Measurements from ENCODE around the gene TMEM256. TPM values are rescaled to one million over a fixed set of nuclear protein-coding genes. Genes with fewer than 3 reads are reported as not detected.
A peak's percentile ranks its signal among the peaks of the same experiment; 100 is the strongest.

Gene TMEM256
- total and polyA plus RNA-seq, 2 of the 8 experiments (the other 6 are each of a cell fraction or from before 2014, with no cell fraction given), result 97.0 to 350 TPM

- no peak within 1 kb of the TSS for H2BK120ac ChIP-seq (replicated peaks; ENCODE audit: low read depth, low read length)
- POLR2A ChIA-PET (ENCODE audit: partially characterized antibody), result interaction anchor here (0.8 to 2.6 kb wide), 3 partner anchors 8 to 58 kb away, joined by 3 to 13 read pairs (median 3); partner anchors contain the start of genes POLR2A and TMEM102
- no peaks in the 10 kb centered on the region for H3K36me3 ChIP-seq (ENCODE audit: control insufficient read depth in 2 of 4, insufficient read depth in 4 of 4, low read length in 3 of 4)
- H4K5ac ChIP-seq (ENCODE audit: insufficient read length, low read depth, low read length), result no peak within 1 kb of the TSS
- no peaks in the 10 kb centered on the region for H3K79me2 ChIP-seq (ENCODE audit: control insufficient read depth in 1 of 2, insufficient read depth in 2 of 2, low read length in 2 of 2)
- no peak within 1 kb of the TSS for H3K23ac ChIP-seq (ENCODE audit: insufficient read length)
- 88% methylated on average over 7 of the region's 7 CpGs; no CpG with 5 or more reads in 1 of the 2 experiments for WGBS, 2 experiments (ENCODE audit: extremely low coverage in 1 of 2, insufficient coverage in 1 of 2, insufficient read length in 1 of 2, insufficient replicate concordance in 2 of 2, low coverage in 1 of 2, low lambda C conversion rate in 2 of 2, missing lambda C conversion rate in 1 of 2)
- H3K27me3 ChIP-seq (replicated peaks in 1 of 4; ENCODE audit: control insufficient read depth in 3 of 4, extremely low read depth in 1 of 4, insufficient read depth in 3 of 4, low read length in 3 of 4), result no peaks in the 10 kb centered on the region; a peak in 1 of 7 replicates
- peaks cover 0 to 4% of the 10 kb centered on the region in 2 experiments for H4K20me1 ChIP-seq (replicated peaks in 1 of 2; ENCODE audit: control insufficient read depth in 1 of 2, insufficient read depth in 2 of 2, low read length in 2 of 2)
- FAIRE-seq (no peak), DNase-seq (ENCODE audit: low read depth in 1 of 2, low spot score in 2 of 2) (no peak)
- peaks cover 0 to 3% (median 0%) of the 10 kb centered on the region in 4 experiments; a peak in 1 of 7 replicates for H3K4me1 ChIP-seq (replicated peaks in 1 of 4; ENCODE audit: control insufficient read depth in 3 of 4, insufficient read depth in 4 of 4, low read length in 3 of 4)
- H2AK5ac ChIP-seq (ENCODE audit: low read depth, low read length), result no peak within 1 kb of the TSS
- H3K56ac ChIP-seq (replicated peaks; ENCODE audit: insufficient read length, low read depth, low read length), result no peak within 1 kb of the TSS
- H2BK5ac ChIP-seq (ENCODE audit: low read depth, low read length), result no peak within 1 kb of the TSS
- no peak within 1 kb of the TSS for H2BK12ac ChIP-seq (ENCODE audit: low read depth, low read length)
- no peak within 1 kb of the TSS for H3K4me2 ChIP-seq (ENCODE audit: insufficient read depth in 1 of 2, low read depth in 2 of 2, low read length in 2 of 2)
- H3K4ac ChIP-seq (replicated peaks; ENCODE audit: insufficient read length, low read depth, low read length), result no peak within 1 kb of the TSS
- no peak within 1 kb of the TSS for H4K91ac ChIP-seq (replicated peaks; ENCODE audit: insufficient read length, low read length)
- no peak within 1 kb of the TSS for H3K27ac ChIP-seq (ENCODE audit: low read depth, low read length)
- H3K14ac ChIP-seq (ENCODE audit: insufficient read length), result no peak within 1 kb of the TSS
- no peak within 1 kb of the TSS for H3K18ac ChIP-seq (ENCODE audit: extremely low read depth, low read length)
- H3K79me1 ChIP-seq (ENCODE audit: low read depth, low read length), result no peaks in the 10 kb centered on the region
- no peak within 1 kb of the TSS for H2AFZ ChIP-seq (ENCODE audit: low read length)
- CTCF ChIA-PET (ENCODE audit: partially characterized antibody), result interaction anchor here (0.6 to 3.3 kb wide), 3 partner anchors 11 to 51 kb away, joined by 3 to 17 read pairs (median 3); partner anchors contain the start of gene TMEM102
- no peak for TF ChIP-seq RBBP5 (IDR thresholded peaks at IDR 0.05; ENCODE audit: borderline replicate concordance, low read depth, low read length)
- TF ChIP-seq MAX (IDR thresholded peaks at IDR 0.05), result no peak
- TF ChIP-seq CEBPB (IDR thresholded peaks at IDR 0.05; ENCODE audit: low read depth, low read length), result no peak
- no peak for TF ChIP-seq SAP30 (IDR thresholded peaks at IDR 0.05; ENCODE audit: insufficient read depth, insufficient replicate concordance, low read length)
- no peak for TF ChIP-seq POLR2A (IDR thresholded peaks at IDR 0.05; ENCODE audit: control extremely low read depth in 1 of 2, low read depth in 2 of 2, low read length in 2 of 2)
- TF ChIP-seq KDM1A (IDR thresholded peaks at IDR 0.05; ENCODE audit: borderline replicate concordance, low read length), result no peak
- TF ChIP-seq SUZ12 (IDR thresholded peaks at IDR 0.05; ENCODE audit: low read length), result no peak
- TF ChIP-seq GTF2F1 (IDR thresholded peaks at IDR 0.05; ENCODE audit: borderline replicate concordance, low read depth, low read length), result no peak
- no peak within 1 kb of the TSS for H3K4me3 ChIP-seq (ENCODE audit: extremely low read depth in 1 of 4, insufficient read depth in 2 of 4, low read depth in 3 of 4, low read length in 4 of 4)
- no peaks in the 10 kb centered on the region for H3K23me2 ChIP-seq (ENCODE audit: low read depth, low read length)
- peak within 1 kb of the TSS; percentile 51; the same call in 1 of the 2 replicates for H4K8ac ChIP-seq (ENCODE audit: extremely low read depth, insufficient read depth, low read length)
- no peak within 1 kb of the TSS for H2BK15ac ChIP-seq (ENCODE audit: low read length)
- H2BK20ac ChIP-seq (ENCODE audit: low read length), result no peak within 1 kb of the TSS
- no peak within 1 kb of the TSS for H3K9ac ChIP-seq (replicated peaks in 1 of 4; ENCODE audit: extremely low read depth in 1 of 4, low read depth in 3 of 4, low read length in 3 of 4)
- no peaks in the 10 kb centered on the region for H3K9me3 ChIP-seq (ENCODE audit: insufficient read depth in 2 of 2, low read depth in 1 of 2, low read length in 1 of 2)
These were observed 21.4 kb upstream of the TMEM256 start, which contains the start of gene SPEM2 for GRCh38 chr17:7425316-7425715. SPEM2 (plus strand) TSS chr17:7425616; CDS start chr17:7425689, 73 bp downstream.

Data from H1 (cell line).